SK-N-SH treated with all-trans-retinoic acid at 6 μM for 48 hours (cell line): Measurements from ENCODE around the gene SMAD5.

Source experiments
- ATAC-seq: fragments of 200-7000 bp; cut with Tn5 transposase; 3 replicates; pipeline ENCODE4 v1.9.1; 2020; ENCODE audit warnings: mild to moderate bottlenecking, moderate library complexity
- ARNTL ChIP-seq: fragments of 450-650 bp; formaldehyde crosslinking; IDR thresholded peaks from 2 replicates; pipeline ENCODE4 v1.5.0; 2020; ENCODE audit warnings: low read depth, mild to moderate bottlenecking, moderate library complexity, borderline replicate concordance
- BACH2 ChIP-seq: fragments of 250-450 bp; sonication (Bioruptor Pico); IDR thresholded peaks from 2 replicates; pipeline ENCODE4 v1.9.0; 2021; ENCODE audit warnings: mild to moderate bottlenecking, borderline replicate concordance
- CSDC2 ChIP-seq: fragments of 250-450 bp; sonication (Bioruptor Pico); IDR thresholded peaks from 2 replicates; pipeline ENCODE4 v1.5.0; 2020; ENCODE audit warnings: mild to moderate bottlenecking, moderate library complexity
- ESRRG ChIP-seq: fragments of 250-450 bp; sonication (Bioruptor Pico); IDR thresholded peaks from 2 replicates; pipeline ENCODE4 v1.6.1; 2021; ENCODE audit warnings: mild to moderate bottlenecking
- ISL1 ChIP-seq: fragments of 250-450 bp; sonication (Bioruptor Pico); IDR thresholded peaks from 2 replicates; pipeline ENCODE4 v2.1.2; 2022; ENCODE audit warnings: mild to moderate bottlenecking, moderate library complexity
- OSR1 ChIP-seq: fragments of 250-450 bp; sonication (Bioruptor Pico); IDR thresholded peaks from 2 replicates; pipeline ENCODE4 v1.8.0; 2022; ENCODE audit warnings: moderate library complexity, mild to moderate bottlenecking, inconsistent platforms
- PATZ1 ChIP-seq: fragments of 250-450 bp; sonication (Bioruptor Pico); IDR thresholded peaks from 2 replicates; pipeline ENCODE4 v1.8.0; 2020; ENCODE audit warnings: mild to moderate bottlenecking, moderate library complexity, borderline replicate concordance
- POU6F1 ChIP-seq: fragments of 250-450 bp; sonication (Bioruptor Pico); IDR thresholded peaks from 2 replicates; pipeline ENCODE4 v1.8.0; 2021; ENCODE audit warnings: low read depth, mild to moderate bottlenecking, moderate library complexity, borderline replicate concordance
- PPARA ChIP-seq: fragments of 250-450 bp; sonication (Bioruptor Pico); IDR thresholded peaks from 2 replicates; pipeline ENCODE4 v1.5.0; 2020; ENCODE audit warnings: mild to moderate bottlenecking, borderline replicate concordance
- SNAI2 ChIP-seq: fragments of 250-450 bp; sonication (Bioruptor Pico); IDR thresholded peaks from 2 replicates; pipeline ENCODE4 v1.5.0; 2020; ENCODE audit warnings: mild to moderate bottlenecking, moderate library complexity
- TCF4 ChIP-seq: fragments of 250-450 bp; sonication (Bioruptor Pico); IDR thresholded peaks from 2 replicates; pipeline ENCODE4 v1.8.0; 2021; ENCODE audit warnings: mild to moderate bottlenecking, moderate library complexity, borderline replicate concordance
- TOX ChIP-seq: fragments of 250-450 bp; sonication (Bioruptor Pico); IDR thresholded peaks from 2 replicates; pipeline ENCODE4 v1.8.0; 2021; ENCODE audit warnings: mild to moderate bottlenecking, moderate library complexity, borderline replicate concordance
- TSHZ2 ChIP-seq: fragments of 250-450 bp; sonication (Bioruptor Pico); IDR thresholded peaks from 2 replicates; pipeline ENCODE4 v1.5.0; 2020; ENCODE audit warnings: mild to moderate bottlenecking, moderate library complexity
- ZC3H10 ChIP-seq: fragments of 250-450 bp; sonication (Bioruptor Pico); IDR thresholded peaks from 2 replicates; pipeline ENCODE4 v1.5.1; 2021; ENCODE audit warnings: mild to moderate bottlenecking, moderate library complexity
- ZFP3 ChIP-seq: fragments of 250-450 bp; sonication (Bioruptor Pico); IDR thresholded peaks from 2 replicates; pipeline ENCODE4 v1.5.0; 2020; ENCODE audit warnings: mild to moderate bottlenecking, moderate library complexity
- ZFP30 ChIP-seq: fragments of 450-650 bp; formaldehyde crosslinking; IDR thresholded peaks from 2 replicates; pipeline ENCODE4 v1.5.0; 2022; ENCODE audit warnings: mild to moderate bottlenecking, moderate library complexity
- ZNF565 ChIP-seq: fragments of 450-650 bp; formaldehyde crosslinking; conservative IDR thresholded peaks from 2 replicates; pipeline ENCODE4 v1.5.0; 2020; ENCODE audit warnings: low read depth, mild to moderate bottlenecking, moderate library complexity
- ZNF70 ChIP-seq: fragments of 450-650 bp; formaldehyde crosslinking; IDR thresholded peaks from 2 replicates; pipeline ENCODE4 v1.5.0; 2020; ENCODE audit warnings: mild to moderate bottlenecking, moderate library complexity
- ZNF8 ChIP-seq: fragments of 450-650 bp; formaldehyde crosslinking; IDR thresholded peaks from 2 replicates; pipeline ENCODE4 v1.5.0; 2020; ENCODE audit warnings: mild to moderate bottlenecking, moderate library complexity
- TF ChIP-seq, protein P1 (sequence below): fragments of 250-450 bp; sonication (Bioruptor Pico); IDR thresholded peaks from 2 replicates; pipeline ENCODE4 v1.5.1; 2020; ENCODE audit warnings: low read depth, mild to moderate bottlenecking, moderate library complexity

SMAD5 gene

GRCh38 chr5:136108766-136109165, 23.9 kb upstream of the SMAD5 start:
- TF ChIP-seq ZNF8 (no peak), ARNTL (CRISPR knock-in tag) (no peak)
- TF ChIP-seq, all 23 proteins: peak for 0
- ATAC-seq, result no peak

DNA sequence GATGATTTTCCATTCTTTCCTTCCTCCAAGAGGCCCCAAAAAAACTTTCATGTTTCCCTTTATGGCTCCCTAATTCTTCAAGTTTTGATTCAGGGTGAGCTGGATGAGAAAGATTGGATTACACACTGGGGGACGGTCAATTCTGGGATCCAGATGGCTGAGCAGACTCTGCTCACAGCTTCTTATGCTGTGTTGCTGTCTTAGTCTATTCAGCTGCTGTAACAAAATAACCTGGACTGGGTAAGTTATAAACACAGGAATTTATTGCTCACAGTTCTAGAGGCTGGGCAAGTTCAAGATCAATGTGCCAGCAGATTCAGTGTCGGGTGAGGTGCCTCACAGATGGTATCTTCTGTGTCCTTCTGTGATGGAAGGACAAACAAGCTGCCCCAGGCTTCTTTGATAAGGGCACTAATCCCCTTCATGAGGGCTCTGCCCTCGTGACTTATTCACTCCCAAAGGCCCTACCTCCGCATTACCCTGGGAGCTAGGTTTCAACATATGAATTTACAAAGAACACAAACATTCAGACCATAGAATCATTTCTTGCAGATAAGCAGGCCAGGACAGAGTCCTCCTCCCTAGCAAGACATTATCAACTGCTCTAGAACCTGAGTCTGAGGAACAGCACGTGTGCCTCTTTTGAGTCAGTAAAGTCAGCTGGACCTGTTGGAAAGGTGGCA, 23.1 kb upstream of the SMAD5 start:
- no peak for ATAC-seq
- TF ChIP-seq BACH2 (CRISPR knock-in tag) (no peak), ZNF70 (CRISPR knock-in tag) (no peak), ZC3H10 (CRISPR knock-in tag) (no peak), ZFP30 (CRISPR knock-in tag) (no peak), ARNTL (CRISPR knock-in tag) (no peak), POU6F1 (CRISPR knock-in tag) (no peak), TOX (no peak), PATZ1 (CRISPR knock-in tag) (no peak), TSHZ2 (CRISPR knock-in tag) (no peak), TCF4 (CRISPR knock-in tag) (no peak), ZFP3 (no peak), CSDC2 (CRISPR knock-in tag) (no peak), ESRRG (no peak), OSR1 (CRISPR knock-in tag) (no peak), SNAI2 (CRISPR knock-in tag) (no peak), PPARA (CRISPR knock-in tag) (no peak), ISL1 (CRISPR knock-in tag) (no peak)
- TF ChIP-seq, protein P1, sequence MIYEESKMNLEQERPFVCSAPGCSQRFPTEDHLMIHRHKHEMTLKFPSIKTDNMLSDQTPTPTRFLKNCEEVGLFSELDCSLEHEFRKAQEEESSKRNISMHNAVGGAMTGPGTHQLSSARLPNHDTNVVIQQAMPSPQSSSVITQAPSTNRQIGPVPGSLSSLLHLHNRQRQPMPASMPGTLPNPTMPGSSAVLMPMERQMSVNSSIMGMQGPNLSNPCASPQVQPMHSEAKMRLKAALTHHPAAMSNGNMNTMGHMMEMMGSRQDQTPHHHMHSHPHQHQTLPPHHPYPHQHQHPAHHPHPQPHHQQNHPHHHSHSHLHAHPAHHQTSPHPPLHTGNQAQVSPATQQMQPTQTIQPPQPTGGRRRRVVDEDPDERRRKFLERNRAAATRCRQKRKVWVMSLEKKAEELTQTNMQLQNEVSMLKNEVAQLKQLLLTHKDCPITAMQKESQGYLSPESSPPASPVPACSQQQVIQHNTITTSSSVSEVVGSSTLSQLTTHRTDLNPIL, result no peak
- TF ChIP-seq, all 23 proteins: peak for 0

GRCh38 chr5:136113606-136114005, 19.0 kb upstream of the SMAD5 start:
- ATAC-seq, result no peak
- no peak for TF ChIP-seq TCF4 (CRISPR knock-in tag)
- no peak for TF ChIP-seq SNAI2 (CRISPR knock-in tag)
- TF ChIP-seq ZNF70 (CRISPR knock-in tag), result no peak
- no peak for TF ChIP-seq POU6F1 (CRISPR knock-in tag)
- TF ChIP-seq ARNTL (CRISPR knock-in tag), result no peak
- no peak for TF ChIP-seq ISL1 (CRISPR knock-in tag)
- no peak for TF ChIP-seq BACH2 (CRISPR knock-in tag)
- TF ChIP-seq ZNF565, result no peak
- TF ChIP-seq ESRRG, result no peak
- TF ChIP-seq, protein P1, result no peak
